GM21360 (cell line): ENCODE data around the gene DOCK8.

Source experiments
- ATAC-seq: cut with Tn5 transposase; IDR thresholded peaks from one replicate; pipeline ENCODE4 v1.9.1; 2021; ENCODE audit warnings: mild to moderate bottlenecking, moderate library complexity; ENCODE audit not compliant: unreplicated experiment

DOCK8 gene

DNA sequence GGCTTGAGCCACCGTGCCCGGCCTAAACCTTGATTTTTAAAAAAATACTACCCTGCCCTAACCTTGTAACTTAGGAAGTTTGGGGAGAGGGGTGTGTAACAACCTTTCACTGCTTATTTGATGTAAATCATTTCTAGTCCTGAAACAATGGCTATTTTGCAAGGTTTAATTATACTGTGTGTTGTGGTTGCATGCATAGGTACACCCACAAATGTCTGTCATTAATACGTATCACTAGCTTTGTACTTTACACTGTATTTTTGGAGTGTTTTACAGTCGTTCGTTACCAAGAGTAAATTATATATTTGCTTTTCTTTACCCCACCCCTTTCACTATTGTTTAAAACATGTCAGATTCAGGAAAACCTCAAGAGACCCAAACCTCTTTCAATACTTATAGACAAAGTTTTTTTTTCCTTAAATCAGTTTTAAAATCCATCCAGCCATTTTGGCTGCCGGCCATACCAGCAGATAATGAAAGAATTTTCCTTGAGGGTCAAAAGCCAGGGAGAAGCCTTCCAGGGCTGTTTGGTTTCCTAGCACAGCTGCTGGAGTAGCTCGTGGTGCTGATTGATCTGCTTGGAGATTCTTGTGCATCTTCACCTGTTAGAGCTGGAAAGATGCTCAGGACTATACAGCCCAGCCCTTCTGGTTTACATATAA lies 50.7 kb downstream of the DOCK8 start:
- ATAC-seq, result no peak

DNA sequence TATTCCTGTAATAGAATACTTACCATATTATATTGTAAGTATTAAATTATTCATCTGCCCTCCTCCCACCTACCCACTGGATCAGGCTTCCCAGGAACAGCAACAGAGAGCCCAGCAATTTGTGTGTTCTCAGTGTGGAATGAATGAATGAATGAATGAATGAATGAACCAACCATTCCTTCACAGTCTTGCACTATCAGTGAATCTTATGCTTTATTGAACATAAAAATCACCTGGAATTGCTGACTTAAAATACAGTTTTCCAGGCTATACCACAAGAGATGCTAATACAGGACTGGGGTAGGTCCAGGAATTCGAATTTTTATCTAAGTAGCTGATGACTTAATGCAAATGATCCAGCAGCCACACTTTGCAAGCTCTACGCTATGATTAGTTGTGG lies 51.6 kb downstream of the DOCK8 start:
- ATAC-seq, result no peak

GRCh38 chr9:268616-269015 lies 54.0 kb downstream of the DOCK8 start:
- ATAC-seq, result no peak

DNA sequence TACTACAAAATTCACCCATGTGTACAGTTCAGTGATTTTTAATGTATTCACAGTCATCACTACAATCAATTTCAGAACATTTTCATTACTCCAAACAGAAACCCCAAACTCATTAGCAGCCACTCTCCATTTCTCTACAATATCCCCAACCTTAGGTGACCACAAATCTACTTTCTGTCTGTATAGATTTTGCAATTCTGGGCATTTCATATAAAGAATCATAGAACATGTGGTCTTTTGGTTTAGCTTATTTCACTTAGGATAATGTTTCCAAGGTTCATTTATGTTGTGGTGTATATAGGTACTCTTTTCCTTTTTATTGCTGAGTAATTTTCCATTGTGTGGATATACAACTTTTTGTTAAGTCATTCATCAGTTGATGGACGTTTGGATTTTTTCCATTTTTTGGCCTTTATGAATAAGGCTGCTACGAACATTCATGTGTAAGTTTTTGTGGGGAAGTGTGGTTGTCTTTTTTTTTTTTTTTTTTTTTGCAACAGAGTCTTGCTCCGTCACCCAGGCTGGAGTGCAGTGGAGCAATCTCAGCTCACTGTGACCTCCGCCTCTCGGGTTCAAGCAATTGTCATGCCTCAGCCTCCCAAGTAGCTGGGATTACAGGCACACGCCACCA lies 54.5 kb downstream of the DOCK8 start:
- ATAC-seq, result no peak

DNA sequence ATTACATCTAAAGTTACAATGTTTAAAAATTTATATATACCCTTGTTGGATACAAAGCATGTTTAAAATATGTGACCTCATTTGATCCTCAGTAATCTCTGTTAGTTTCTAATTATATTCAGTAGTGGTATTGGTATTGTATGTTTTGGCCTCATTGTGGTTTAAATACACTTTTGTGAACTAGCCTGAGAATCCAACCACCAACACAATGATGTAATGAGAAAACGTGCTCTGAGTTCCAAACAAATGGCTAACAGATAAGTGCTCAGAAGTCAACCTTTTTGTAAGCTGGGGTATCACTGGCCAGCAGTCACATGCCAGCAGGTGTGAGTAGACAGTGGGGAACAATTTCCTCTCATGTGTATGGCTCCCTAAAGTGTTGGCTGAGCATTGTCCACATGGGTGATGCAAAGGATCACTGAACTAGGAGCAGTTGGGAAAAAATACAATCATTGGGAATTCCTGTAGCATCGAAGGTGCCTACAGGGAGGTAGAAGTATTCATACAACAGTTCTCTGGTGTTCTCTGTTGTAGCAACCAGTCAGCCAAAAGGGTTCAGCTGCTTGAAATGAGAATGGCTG lies 56.1 kb downstream of the DOCK8 start:
- ATAC-seq, result no peak

GRCh38 chr9:272251-273213 lies 57.9 kb downstream of the DOCK8 start:
- ATAC-seq, result peak; percentile 96

GRCh38 chr9:274406-274805 lies 59.7 kb downstream of the DOCK8 start:
- ATAC-seq, result no peak

- ATAC-seq, result no peak
Measured at GRCh38 chr9:277601-278295, 63.1 kb downstream of the DOCK8 start.

GRCh38 chr9:278651-279050 lies 64.0 kb downstream of the DOCK8 start:
- ATAC-seq, result no peak

- no peak for ATAC-seq
Measured at GRCh38 chr9:279674-280073, 65.0 kb downstream of the DOCK8 start.

DNA sequence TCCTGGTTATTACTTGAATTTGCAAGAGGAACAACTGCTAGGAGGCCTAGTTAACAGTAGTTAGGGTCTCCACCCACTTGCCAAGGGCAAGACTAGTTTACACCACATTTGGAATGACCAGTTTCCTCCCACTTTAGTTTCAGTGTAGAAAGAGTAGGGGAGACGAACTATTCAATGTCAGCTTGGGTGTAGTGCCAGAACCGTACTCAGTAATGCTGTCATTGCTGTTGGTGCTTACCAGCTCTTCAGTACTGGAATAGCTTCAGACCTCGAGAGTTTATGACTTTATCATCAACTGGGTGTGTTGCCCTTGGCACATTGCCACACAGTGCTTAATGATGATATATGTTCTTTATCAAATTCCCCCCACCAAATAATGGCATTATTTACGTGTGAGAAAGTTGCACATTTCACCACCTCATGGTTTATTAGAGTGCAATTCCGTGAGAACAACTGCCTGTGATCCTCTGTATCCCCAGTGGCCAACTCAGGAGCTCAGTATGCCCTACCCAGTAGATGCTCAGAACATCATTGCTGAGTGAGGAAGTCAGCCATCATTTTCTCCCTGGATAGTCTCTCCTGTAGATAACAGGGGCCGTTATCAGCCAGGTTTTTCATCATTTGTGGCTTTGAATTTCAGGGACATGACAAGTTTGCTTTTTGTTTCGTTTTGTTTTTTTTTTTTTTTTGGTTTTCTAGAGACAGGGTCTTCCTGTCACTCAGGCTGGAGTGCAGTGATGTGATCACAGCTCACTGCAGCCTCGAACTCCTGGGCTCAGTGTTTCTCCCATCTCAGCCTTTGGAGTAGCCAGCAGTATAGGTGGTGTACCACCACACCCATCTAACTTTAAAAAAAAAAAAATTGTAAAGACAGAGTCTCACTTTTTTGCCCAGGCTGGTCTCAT lies 67.3 kb downstream of the DOCK8 start:
- ATAC-seq, result no peak

- ATAC-seq, result no peak
Measured at GRCh38 chr9:286071-286740, 71.5 kb downstream of the DOCK8 start.

DNA sequence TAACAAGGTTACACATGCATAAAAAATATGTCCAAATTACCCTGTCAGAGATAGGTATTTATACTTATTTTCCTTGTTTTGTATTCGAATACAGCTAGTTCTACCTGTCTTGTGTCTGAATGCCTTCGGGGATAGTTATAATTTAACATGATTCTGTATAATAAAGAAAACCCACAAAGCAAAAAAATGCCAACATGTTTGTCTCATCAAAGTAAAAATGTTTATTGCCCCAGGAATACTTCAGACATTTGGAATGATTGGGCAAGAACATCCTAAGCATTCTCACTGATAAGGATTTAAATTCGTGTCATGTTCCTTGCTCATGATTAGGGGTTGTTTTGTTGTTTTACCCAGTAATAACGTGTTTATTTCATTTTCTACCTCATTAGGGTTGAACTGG lies 74.5 kb downstream of the DOCK8 start:
- ATAC-seq, result no peak

GRCh38 chr9:292915-293314 lies 78.2 kb downstream of the DOCK8 start:
- ATAC-seq, result no peak

DNA sequence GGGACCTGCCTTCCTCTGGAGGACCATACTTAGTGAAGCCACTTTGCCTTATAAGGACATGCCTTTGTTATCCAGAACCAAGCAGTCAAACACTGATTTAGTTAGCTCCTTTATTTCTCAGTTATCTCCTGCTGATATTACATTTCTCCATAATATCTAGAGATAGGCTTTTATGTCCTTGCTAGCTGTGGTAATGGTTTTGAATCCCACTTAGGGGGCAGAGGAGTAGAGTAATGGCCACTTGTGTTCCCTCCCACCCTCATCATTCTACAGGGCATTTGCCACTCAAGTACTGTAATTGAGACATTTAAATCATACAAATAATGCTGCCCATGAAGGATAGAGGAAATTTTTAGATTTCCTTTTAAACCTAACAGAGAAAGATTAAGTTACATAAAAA lies 80.9 kb downstream of the DOCK8 start:
- ATAC-seq, result no peak

DNA sequence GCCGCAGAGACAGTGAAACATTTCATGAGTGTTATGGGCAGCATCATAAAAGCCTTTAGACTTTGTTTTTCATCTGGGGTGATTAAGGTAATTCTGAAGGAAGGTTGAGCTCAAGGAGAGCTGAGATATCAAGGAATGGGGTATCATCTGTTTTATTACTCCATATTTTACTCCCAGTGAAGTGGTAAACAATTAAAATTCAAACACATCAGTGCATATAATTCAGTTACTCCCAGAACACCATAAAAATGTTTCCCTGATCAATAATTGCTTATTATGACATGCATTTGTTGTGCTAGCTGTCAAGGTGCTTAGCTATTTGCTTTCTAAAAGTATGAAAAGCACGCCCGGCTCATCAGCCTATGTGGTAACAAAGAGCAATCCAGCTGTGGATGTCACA lies 81.7 kb downstream of the DOCK8 start:
- ATAC-seq, result no peak

GRCh38 chr9:297104-297972 lies 82.7 kb downstream of the DOCK8 start:
- peak; percentile 97 for ATAC-seq

GRCh38 chr9:303502-303901 lies 88.8 kb downstream of the DOCK8 start:
- ATAC-seq, result no peak
